ENCODE measurements around the gene MYO1E. TPM values are rescaled to one million over a fixed set of nuclear protein-coding genes. Genes with fewer than 3 reads are reported as not detected.

MYO1E gene
- total RNA-seq, 1 donor from 2014 or later = 81.4 TPM

GRCh38 chr15:59271595-59272201, 101.0 kb downstream of the MYO1E start:
- ATAC-seq (peak; percentile 68), DNase-seq (ENCODE audit: low spot score) (no peak)

- no peak for DNase-seq (ENCODE audit: low spot score)
- ATAC-seq = no peak
Observed at GRCh38 chr15:59268852-59269407, 103.7 kb downstream of the MYO1E start.

- DNase-seq (ENCODE audit: low spot score) (no peak), ATAC-seq (no peak)
Observed at GRCh38 chr15:59268168-59268851, 104.4 kb downstream of the MYO1E start.

- DNase-seq (ENCODE audit: low spot score) (no peak), ATAC-seq (peak; percentile 44)
Observed at GRCh38 chr15:59266028-59266427, 106.6 kb downstream of the MYO1E start.

- DNase-seq (ENCODE audit: low spot score) (no peak), ATAC-seq (no peak)
Observed at GRCh38 chr15:59262316-59262715, 110.4 kb downstream of the MYO1E start.

GRCh38 chr15:59260090-59260489, 112.6 kb downstream of the MYO1E start:
- DNase-seq (ENCODE audit: low spot score) (no peak), ATAC-seq (peak; percentile 42)

- ATAC-seq (no peak), DNase-seq (ENCODE audit: low spot score) (no peak)
Observed at GRCh38 chr15:59259137-59259943, 113.3 kb downstream of the MYO1E start.

- ATAC-seq = peak; percentile 63
- DNase-seq (ENCODE audit: low spot score) = no peak
Observed at GRCh38 chr15:59258317-59258716, 114.4 kb downstream of the MYO1E start.

- no peak for ATAC-seq
- DNase-seq (ENCODE audit: low spot score) = no peak
Observed at GRCh38 chr15:59257140-59257539, 115.5 kb downstream of the MYO1E start.

- DNase-seq (ENCODE audit: low spot score) (peak; percentile 82), ATAC-seq (peak; percentile 63)
Observed at GRCh38 chr15:59256482-59256881, 116.2 kb downstream of the MYO1E start.

- peak; percentile 76 for ATAC-seq
- peak; percentile 87 for DNase-seq (ENCODE audit: low spot score)
Observed at GRCh38 chr15:59255680-59256336, 116.9 kb downstream of the MYO1E start.

- DNase-seq (ENCODE audit: low spot score) (no peak), ATAC-seq (no peak)
Observed at GRCh38 chr15:59252137-59252536, 120.5 kb downstream of the MYO1E start.

- ATAC-seq = peak; percentile 34
- DNase-seq (ENCODE audit: low spot score) = no peak
Observed at GRCh38 chr15:59251001-59251845, 121.4 kb downstream of the MYO1E start.

GRCh38 chr15:59250249-59250648, 122.4 kb downstream of the MYO1E start:
- ATAC-seq = no peak
- DNase-seq (ENCODE audit: low spot score) = no peak

GRCh38 chr15:59249816-59250215, 122.9 kb downstream of the MYO1E start:
- ATAC-seq (no peak), DNase-seq (ENCODE audit: low spot score) (no peak)

- DNase-seq (ENCODE audit: low spot score) (peak; percentile 57), ATAC-seq (peak; percentile 90)
Observed at GRCh38 chr15:59247364-59247763, 125.3 kb downstream of the MYO1E start.

- ATAC-seq = no peak
Observed at GRCh38 chr15:59245559-59245958, 127.1 kb downstream of the MYO1E start.

GRCh38 chr15:59244337-59244736, 128.3 kb downstream of the MYO1E start:
- no peak for ATAC-seq
- DNase-seq (ENCODE audit: low spot score) = no peak

More at GRCh38 chr15:59245559-59245958, 127.1 kb downstream of the MYO1E start:
- no peak for DNase-seq (ENCODE audit: low spot score)

GRCh38 chr15:59243622-59244021, 129.0 kb downstream of the MYO1E start:
- ATAC-seq (no peak), DNase-seq (ENCODE audit: low spot score) (no peak)

- DNase-seq (ENCODE audit: low spot score) (no peak), ATAC-seq (no peak)
Observed at GRCh38 chr15:59242649-59243048, 130.0 kb downstream of the MYO1E start.
